ENCODE measurements around the gene ZNF132.
"Not testable (repeated sequence)": the region's sequence is repeated elsewhere in the genome, so short reads cannot be mapped to it uniquely, and the experiment has no call there.

The ZNF132 gene

DNA sequence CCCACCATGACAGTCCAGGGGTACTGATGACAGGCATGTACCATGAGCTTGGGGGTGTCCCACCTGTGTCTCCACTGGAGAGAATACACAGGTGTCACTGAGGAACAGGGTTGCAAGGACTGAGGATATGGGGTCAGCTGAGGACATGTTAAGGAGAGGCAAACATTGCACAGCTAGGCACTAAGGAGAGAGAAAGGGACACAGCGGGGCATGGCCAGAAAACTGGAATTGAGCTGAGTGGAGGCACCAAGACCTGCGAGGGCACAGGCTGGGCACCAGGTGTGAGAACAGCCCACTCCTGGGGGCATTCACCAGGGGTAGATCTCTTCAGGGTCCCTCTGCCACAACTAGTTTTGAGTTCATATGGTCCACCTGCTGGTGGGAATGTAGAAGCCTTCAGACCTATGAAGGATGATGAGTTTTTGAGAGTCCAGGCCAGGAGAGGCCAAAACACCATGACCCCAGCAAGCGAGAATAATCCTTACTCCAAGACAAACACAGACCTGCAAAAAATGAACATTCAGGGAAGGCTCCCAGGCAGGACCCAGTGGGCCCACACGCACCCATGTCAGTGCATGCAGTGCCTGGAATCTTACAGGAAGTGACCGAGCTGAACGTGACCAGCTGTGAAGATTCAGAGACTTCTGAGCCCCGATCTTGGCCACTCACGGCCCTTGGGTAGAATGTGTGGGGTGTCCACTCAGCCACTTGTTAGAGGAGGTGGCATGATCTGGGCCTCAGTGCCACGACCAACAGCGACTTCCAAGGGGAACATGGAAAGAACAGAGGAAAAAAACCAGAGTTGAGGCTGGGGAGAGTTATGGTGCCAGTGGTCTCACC is 32.9 kb downstream of the ZNF132 start:
- WGBS, 2 experiments (ENCODE audit: insufficient coverage in 2 of 2): 89 to 92% methylated on average over 9 to 10 of the region's 10 CpGs
- H3K4me1 ChIP-seq (ENCODE audit: control insufficient read depth, insufficient read depth, low read length, poor library complexity, severe bottlenecking): peaks cover 4% of the 10 kb centered on the region
- H3K4me3 ChIP-seq (ENCODE audit: extremely low read depth, insufficient read depth, low read length, poor library complexity, severe bottlenecking): peak overlapping the region; percentile 84
- no peak overlapping the region for H3K27ac ChIP-seq (ENCODE audit: low read depth, low read length, severe bottlenecking)
- no peaks in the 10 kb centered on the region for H3K9me3 ChIP-seq (ENCODE audit: control insufficient read depth, low read length)
- H3K36me3 ChIP-seq (ENCODE audit: control insufficient read depth, insufficient read depth, low read length): peaks cover 4% of the 10 kb centered on the region

DNA sequence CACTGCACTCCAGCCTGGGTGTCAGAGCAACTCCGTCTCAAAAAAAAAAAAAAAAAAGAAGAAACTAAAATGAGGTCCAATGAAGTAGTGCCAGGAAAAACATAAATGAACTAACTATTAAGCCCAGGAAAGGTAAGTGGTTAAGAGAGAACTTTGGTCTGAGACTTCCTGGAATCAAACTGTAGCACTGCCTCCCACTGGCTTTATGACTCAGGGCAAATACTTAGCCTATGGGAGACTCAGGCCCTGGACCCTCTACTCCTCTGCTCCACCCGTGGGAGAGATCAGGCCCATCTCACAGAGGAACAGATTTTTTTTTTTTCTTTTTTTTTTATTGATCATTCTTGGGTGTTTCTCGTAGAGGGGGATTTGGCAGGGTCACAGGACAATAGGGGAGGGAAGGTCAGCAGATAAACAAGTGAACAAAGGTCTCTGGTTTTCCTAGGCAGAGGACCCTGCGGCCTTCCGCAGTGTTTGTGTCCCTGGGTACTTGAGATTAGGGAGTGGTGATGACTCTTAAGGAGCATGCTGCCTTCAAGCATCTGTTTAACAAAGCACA is 36.0 kb downstream of the ZNF132 start:
- not testable (repeated sequence) for H3K27ac ChIP-seq (ENCODE audit: low read depth, low read length, severe bottlenecking); H3K9me3 ChIP-seq (ENCODE audit: control insufficient read depth, low read length); H3K4me3 ChIP-seq (ENCODE audit: extremely low read depth, insufficient read depth, low read length, poor library complexity, severe bottlenecking); H3K36me3 ChIP-seq (ENCODE audit: control insufficient read depth, insufficient read depth, low read length); H3K4me1 ChIP-seq (ENCODE audit: control insufficient read depth, insufficient read depth, low read length, poor library complexity, severe bottlenecking)
- WGBS, 2 experiments (ENCODE audit: insufficient coverage in 2 of 2): 100% methylated on average over 1 of the region's 5 CpGs; no CpG with 5 or more reads in 1 of the 2 experiments

DNA sequence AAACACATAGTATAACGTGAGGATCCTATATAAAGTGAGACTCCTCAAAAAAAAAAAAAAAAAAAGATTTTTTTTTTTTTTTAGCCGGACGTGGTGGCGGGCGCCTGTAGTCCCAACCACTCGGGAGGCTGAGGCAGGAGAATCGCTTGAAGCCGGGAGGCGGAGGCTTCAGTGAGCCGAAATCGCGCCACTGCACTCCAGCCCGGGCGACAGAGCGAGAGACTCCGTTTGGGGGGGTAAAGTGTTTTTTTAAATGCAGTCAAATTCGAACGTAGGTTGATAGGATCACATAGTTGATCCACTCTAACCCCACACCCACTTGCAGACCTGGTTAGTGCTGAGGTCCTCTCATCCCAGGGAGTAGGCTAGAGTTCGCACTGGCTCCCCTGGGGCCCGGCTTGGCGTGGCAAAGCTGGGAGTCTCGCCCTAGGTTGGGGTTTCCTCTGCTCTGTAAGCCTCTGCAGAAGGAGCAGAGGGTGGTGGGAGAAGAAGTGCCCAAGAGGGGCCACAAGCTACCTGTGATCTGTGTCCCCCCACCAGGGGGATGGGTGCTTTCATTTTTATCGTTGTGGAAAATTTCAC is 38.0 kb downstream of the ZNF132 start:
- Histone ChIP-seq H3K9me3 (ENCODE audit: control insufficient read depth, low read length) (no peaks in the 10 kb centered on the region), H3K4me1 (ENCODE audit: control insufficient read depth, insufficient read depth, low read length, poor library complexity, severe bottlenecking) (peaks cover 6% of the 10 kb centered on the region), H3K4me3 (ENCODE audit: extremely low read depth, insufficient read depth, low read length, poor library complexity, severe bottlenecking) (peak overlapping the region; percentile 75), H3K27ac (ENCODE audit: low read depth, low read length, severe bottlenecking) (no peak overlapping the region), H3K36me3 (ENCODE audit: control insufficient read depth, insufficient read depth, low read length) (peaks cover 4% of the 10 kb centered on the region)
- 39 to 49% methylated on average over 10 to 19 of the region's 23 CpGs for WGBS, 2 experiments (ENCODE audit: insufficient coverage in 2 of 2)

DNA sequence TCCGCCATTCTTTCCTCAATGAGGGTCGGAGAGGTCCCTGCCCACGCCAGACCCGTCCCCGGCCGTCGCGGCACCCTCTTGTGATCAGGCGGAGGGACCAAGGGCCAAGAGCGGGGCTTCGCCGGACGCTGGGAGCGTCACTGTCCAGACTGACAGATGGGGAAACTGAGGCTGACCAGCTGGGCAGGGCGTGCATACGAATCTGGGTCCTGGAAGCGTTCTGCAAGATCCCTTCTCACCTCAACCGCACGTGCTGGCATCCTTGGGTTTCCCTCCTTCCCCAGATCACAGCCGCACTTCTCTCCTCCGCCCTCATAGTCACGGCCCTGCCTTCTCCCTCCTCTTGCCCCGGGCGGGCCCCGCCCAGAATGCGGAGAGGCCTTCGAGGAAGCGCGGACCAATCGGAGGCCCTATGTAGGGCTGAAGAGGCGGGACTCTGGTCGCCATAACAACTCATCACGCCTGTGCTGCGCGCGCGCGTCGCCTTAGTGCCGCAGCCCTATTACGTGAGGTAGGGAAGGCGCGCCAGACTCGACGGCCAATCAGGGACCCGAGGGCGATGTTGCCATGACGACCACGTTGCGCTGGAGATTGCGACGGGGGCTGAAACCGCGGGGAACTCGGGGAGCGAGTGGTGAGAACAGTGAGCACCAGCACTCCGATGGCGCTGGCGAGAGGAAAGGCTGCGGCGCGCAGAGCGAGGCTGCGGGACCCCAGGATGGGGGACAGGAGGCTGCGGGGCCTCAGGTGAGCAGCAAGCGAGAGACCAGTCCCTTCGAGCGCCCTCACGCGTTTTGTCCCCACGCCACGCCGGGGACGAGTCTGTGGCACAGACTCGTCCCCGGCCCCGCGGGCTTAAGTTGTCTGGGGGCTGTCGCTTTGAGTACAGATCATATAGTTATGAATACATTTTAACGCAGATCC is 38.8 kb downstream of the ZNF132 start:
- Histone ChIP-seq H3K27ac (ENCODE audit: low read depth, low read length, severe bottlenecking) (peak overlapping the region; percentile 67), H3K4me3 (ENCODE audit: extremely low read depth, insufficient read depth, low read length, poor library complexity, severe bottlenecking) (peak overlapping the region; percentile 75), H3K9me3 (ENCODE audit: control insufficient read depth, low read length) (no peaks in the 10 kb centered on the region), H3K36me3 (ENCODE audit: control insufficient read depth, insufficient read depth, low read length) (peaks cover 4% of the 10 kb centered on the region), H3K4me1 (ENCODE audit: control insufficient read depth, insufficient read depth, low read length, poor library complexity, severe bottlenecking) (peaks cover 6% of the 10 kb centered on the region)
- 2 to 10% methylated on average over 49 to 57 of the region's 80 CpGs for WGBS, 2 experiments (ENCODE audit: insufficient coverage in 2 of 2)

DNA sequence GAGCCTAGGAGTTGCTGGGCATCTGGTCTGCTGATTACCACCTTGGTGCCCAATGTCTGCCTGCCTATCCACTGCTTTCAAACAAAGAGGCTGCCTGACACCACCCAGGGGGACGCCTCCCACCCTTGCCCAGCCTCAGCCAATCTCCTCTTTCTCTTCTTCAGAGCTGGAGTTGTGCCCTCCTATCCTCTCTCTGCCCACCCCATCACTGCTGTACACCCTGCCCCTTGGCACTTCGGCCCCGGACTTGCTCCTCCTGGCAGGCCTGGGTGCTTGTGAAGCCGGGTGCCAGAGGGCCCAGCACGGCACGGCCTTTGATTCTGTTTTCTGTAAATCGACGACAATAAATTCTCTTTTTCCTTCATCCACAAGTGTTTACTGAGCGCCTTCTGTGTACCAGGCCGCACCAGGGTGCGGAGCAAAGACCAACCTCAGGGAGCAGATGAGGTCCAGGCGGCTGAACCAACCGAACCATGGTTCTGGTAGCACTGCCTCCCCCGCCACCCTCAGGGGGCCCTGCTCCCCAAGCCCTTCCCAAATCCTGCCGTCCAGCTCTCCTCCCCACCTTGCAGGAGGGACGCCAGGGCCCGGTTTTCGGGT is 39.5 kb downstream of the ZNF132 start:
- peaks cover 9% of the 10 kb centered on the region for H3K36me3 ChIP-seq (ENCODE audit: control insufficient read depth, insufficient read depth, low read length)
- H3K4me1 ChIP-seq (ENCODE audit: control insufficient read depth, insufficient read depth, low read length, poor library complexity, severe bottlenecking): peaks cover 6% of the 10 kb centered on the region
- no peak overlapping the region for H3K27ac ChIP-seq (ENCODE audit: low read depth, low read length, severe bottlenecking)
- H3K4me3 ChIP-seq (ENCODE audit: extremely low read depth, insufficient read depth, low read length, poor library complexity, severe bottlenecking): peak overlapping the region; percentile 75
- H3K9me3 ChIP-seq (ENCODE audit: control insufficient read depth, low read length): no peaks in the 10 kb centered on the region
- 89 to 92% methylated on average over 11 to 16 of the region's 18 CpGs for WGBS, 2 experiments (ENCODE audit: insufficient coverage in 2 of 2)

DNA sequence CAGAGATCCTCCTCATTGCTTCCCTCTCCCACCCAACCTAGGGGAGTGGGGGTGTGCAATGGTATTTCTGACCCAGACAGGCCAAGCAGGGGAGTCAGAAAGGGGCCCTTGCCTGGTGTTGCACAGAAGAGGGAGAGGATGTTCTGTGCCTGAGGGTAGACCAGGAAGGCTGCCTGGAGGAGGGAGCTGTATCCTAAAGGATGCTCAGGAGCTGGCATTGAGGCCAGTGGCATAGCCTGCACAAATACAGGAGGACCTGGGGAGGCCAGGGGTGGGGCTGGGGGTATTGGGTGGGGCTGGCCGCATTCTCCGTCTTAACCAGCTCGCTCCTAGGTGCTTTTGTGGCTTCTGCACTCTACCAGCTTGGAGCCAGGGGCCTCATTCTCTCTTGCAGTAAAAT is 40.0 kb downstream of the ZNF132 start:
- H3K27ac ChIP-seq (ENCODE audit: low read depth, low read length, severe bottlenecking): no peak overlapping the region
- H3K4me1 ChIP-seq (ENCODE audit: control insufficient read depth, insufficient read depth, low read length, poor library complexity, severe bottlenecking): peaks cover 6% of the 10 kb centered on the region
- peak overlapping the region; percentile 75 for H3K4me3 ChIP-seq (ENCODE audit: extremely low read depth, insufficient read depth, low read length, poor library complexity, severe bottlenecking)
- peaks cover 14% of the 10 kb centered on the region for H3K36me3 ChIP-seq (ENCODE audit: control insufficient read depth, insufficient read depth, low read length)
- H3K9me3 ChIP-seq (ENCODE audit: control insufficient read depth, low read length): no peaks in the 10 kb centered on the region
- 90 to 100% methylated on average over 2 to 3 of the region's 3 CpGs for WGBS, 2 experiments (ENCODE audit: insufficient coverage in 2 of 2)

DNA sequence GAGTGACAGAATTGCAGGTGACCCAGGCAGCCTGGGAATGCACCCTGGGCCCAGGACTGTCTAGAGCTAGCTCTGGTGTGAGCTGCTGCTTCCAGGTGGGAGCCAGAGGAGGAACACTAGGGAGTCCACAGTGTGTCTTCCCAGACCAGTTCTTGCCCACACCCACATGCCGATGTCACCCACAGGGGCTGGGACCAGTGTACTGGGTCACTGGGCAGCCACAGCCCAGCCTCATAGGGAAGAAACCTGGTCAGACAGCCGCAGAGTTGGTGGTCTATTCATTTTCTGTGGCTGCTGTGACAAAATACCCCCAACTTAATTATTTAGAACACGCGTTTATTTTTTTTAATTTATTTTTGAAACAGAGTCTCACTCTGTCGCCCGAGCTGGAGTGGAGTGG is 41.4 kb downstream of the ZNF132 start:
- peaks cover 24% of the 10 kb centered on the region for H3K36me3 ChIP-seq (ENCODE audit: control insufficient read depth, insufficient read depth, low read length)

DNA sequence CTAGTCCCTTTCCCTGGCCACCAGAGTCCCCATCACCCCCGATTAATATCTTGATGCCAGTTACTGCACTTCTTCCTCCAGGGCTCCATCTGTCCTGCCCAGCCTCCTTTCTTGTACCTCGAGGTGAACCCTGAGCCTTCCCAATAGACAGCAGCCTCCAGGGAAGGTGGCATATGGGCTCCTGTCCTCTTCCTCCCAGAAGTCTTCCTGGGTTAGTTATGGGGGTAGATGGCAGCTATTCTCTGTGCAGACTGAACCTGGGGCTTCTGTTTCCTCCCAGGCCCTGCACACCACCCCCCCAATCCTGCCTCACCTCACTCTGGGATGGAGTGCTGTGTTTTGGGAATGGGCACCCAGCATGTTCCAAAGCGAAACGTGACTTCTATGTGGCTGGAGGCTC is 41.9 kb downstream of the ZNF132 start:
- WGBS, 2 experiments (ENCODE audit: insufficient coverage in 2 of 2): 94 to 100% methylated on average over 3 of the region's 4 CpGs
- Histone ChIP-seq H3K4me1 (ENCODE audit: control insufficient read depth, insufficient read depth, low read length, poor library complexity, severe bottlenecking) (peaks cover 6% of the 10 kb centered on the region), H3K4me3 (ENCODE audit: extremely low read depth, insufficient read depth, low read length, poor library complexity, severe bottlenecking) (no peak overlapping the region), H3K27ac (ENCODE audit: low read depth, low read length, severe bottlenecking) (no peak overlapping the region), H3K9me3 (ENCODE audit: control insufficient read depth, low read length) (no peaks in the 10 kb centered on the region), H3K36me3 (ENCODE audit: control insufficient read depth, insufficient read depth, low read length) (peaks cover 28% of the 10 kb centered on the region)

More for the DNA sequence above, 41.4 kb downstream of the ZNF132 start:
- peaks cover 6% of the 10 kb centered on the region for H3K4me1 ChIP-seq (ENCODE audit: control insufficient read depth, insufficient read depth, low read length, poor library complexity, severe bottlenecking)
- no peak overlapping the region for H3K27ac ChIP-seq (ENCODE audit: low read depth, low read length, severe bottlenecking)
- no peak overlapping the region for H3K4me3 ChIP-seq (ENCODE audit: extremely low read depth, insufficient read depth, low read length, poor library complexity, severe bottlenecking)
- WGBS, 2 experiments (ENCODE audit: insufficient coverage in 2 of 2): 90 to 93% methylated on average over 5 to 6 of the region's 6 CpGs
- H3K9me3 ChIP-seq (ENCODE audit: control insufficient read depth, low read length): no peaks in the 10 kb centered on the region

DNA sequence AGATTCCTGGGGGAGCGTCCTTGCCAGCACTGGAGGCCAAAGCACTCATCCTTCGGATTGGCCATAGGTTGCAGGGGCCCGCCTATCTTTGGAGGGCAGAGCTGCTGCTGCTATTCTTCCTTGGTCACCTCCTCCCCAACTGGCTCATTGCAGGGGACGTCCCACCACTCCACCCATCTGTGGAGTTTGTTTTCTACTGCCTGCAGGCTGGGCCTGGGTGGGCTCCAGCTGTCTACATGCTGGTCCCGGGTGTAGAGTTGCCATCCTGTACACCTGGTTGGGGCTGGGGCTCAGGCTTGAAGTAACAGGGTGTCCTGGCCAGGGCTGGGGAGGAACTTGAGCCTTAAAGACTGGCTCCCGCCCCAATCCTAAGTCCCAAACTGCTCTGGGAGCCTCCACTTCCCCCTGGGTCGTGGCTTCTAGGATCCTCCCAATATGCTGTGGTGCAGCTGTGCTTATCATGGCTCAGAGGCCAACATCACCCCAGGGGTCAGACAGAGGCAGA is 42.4 kb downstream of the ZNF132 start:
- H3K4me3 ChIP-seq (ENCODE audit: extremely low read depth, insufficient read depth, low read length, poor library complexity, severe bottlenecking): no peak overlapping the region
- H3K36me3 ChIP-seq (ENCODE audit: control insufficient read depth, insufficient read depth, low read length): peaks cover 33% of the 10 kb centered on the region
- H3K9me3 ChIP-seq (ENCODE audit: control insufficient read depth, low read length): no peaks in the 10 kb centered on the region
- WGBS, 2 experiments (ENCODE audit: insufficient coverage in 2 of 2): 80 to 83% methylated on average over 6 of the region's 7 CpGs
- H3K27ac ChIP-seq (ENCODE audit: low read depth, low read length, severe bottlenecking): no peak overlapping the region
- peaks cover 6% of the 10 kb centered on the region for H3K4me1 ChIP-seq (ENCODE audit: control insufficient read depth, insufficient read depth, low read length, poor library complexity, severe bottlenecking)
